ENCODE data around the gene SH3D21. TPM values are rescaled to one million over a fixed set of nuclear protein-coding genes. Genes with fewer than 3 reads are reported as not detected.

Gene SH3D21
- total RNA-seq, 1 experiment from 2014 or later, result 1.4 TPM

DNA sequence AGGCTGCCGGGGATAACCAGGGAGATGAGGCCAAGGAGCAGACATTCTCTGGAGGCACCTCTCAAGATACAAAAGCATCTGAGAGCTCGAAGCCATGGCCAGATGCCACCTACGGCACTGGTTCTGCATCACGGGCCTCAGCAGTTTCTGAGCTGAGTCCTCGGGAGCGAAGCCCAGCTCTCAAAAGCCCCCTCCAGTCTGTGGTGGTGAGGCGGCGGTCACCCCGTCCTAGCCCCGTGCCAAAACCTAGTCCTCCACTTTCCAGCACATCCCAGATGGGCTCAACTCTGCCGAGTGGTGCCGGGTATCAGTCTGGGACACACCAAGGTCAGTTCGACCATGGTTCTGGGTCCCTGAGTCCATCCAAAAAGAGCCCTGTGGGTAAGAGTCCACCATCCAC is 19.4 kb upstream of the SH3D21 start:
- no peaks in the 10 kb centered on the region for H3K4me1 ChIP-seq
- H3K36me3 ChIP-seq, result peaks cover 86% of the 10 kb centered on the region
- no peaks in the 10 kb centered on the region for H3K27me3 ChIP-seq
- H3K27ac ChIP-seq, result no peak overlapping the region
- no peak for DNase-seq
- no peaks in the 10 kb centered on the region for H3K9me3 ChIP-seq (replicated peaks)
- no peak overlapping the region for H3K4me3 ChIP-seq

GRCh38 chr1:36287595-36287994 is 18.6 kb upstream of the SH3D21 start:
- Histone ChIP-seq H3K27me3 (no peaks in the 10 kb centered on the region), H3K36me3 (peaks cover 88% of the 10 kb centered on the region), H3K4me3 (no peak overlapping the region), H3K27ac (no peak overlapping the region), H3K9me3 (replicated peaks) (no peaks in the 10 kb centered on the region), H3K4me1 (no peaks in the 10 kb centered on the region)
- DNase-seq, result no peak

- Histone ChIP-seq H3K27me3 (no peaks in the 10 kb centered on the region), H3K36me3 (peaks cover 86% of the 10 kb centered on the region), H3K4me3 (no peak overlapping the region), H3K27ac (no peak overlapping the region), H3K9me3 (replicated peaks) (no peaks in the 10 kb centered on the region), H3K4me1 (no peaks in the 10 kb centered on the region)
- no peak for DNase-seq
Measured at GRCh38 chr1:36295390-36295789, 10.8 kb upstream of the SH3D21 start.

GRCh38 chr1:36297062-36297461 is 9.1 kb upstream of the SH3D21 start:
- Histone ChIP-seq H3K4me3 (no peak overlapping the region), H3K27me3 (no peaks in the 10 kb centered on the region), H3K36me3 (peaks cover 86% of the 10 kb centered on the region)

GRCh38 chr1:36298640-36299039 is 7.5 kb upstream of the SH3D21 start:
- Histone ChIP-seq H3K4me3 (no peak overlapping the region), H3K27me3 (no peaks in the 10 kb centered on the region), H3K27ac (no peak overlapping the region), H3K9me3 (replicated peaks) (no peaks in the 10 kb centered on the region), H3K4me1 (no peaks in the 10 kb centered on the region), H3K36me3 (peaks cover 89% of the 10 kb centered on the region)
- DNase-seq, result no peak

More at GRCh38 chr1:36297062-36297461, 9.1 kb upstream of the SH3D21 start:
- H3K4me1 ChIP-seq, result no peaks in the 10 kb centered on the region
- DNase-seq, result no peak
- H3K27ac ChIP-seq, result no peak overlapping the region
- no peaks in the 10 kb centered on the region for H3K9me3 ChIP-seq (replicated peaks)

GRCh38 chr1:36300526-36300925 is 5.6 kb upstream of the SH3D21 start:
- Histone ChIP-seq H3K9me3 (replicated peaks) (no peaks in the 10 kb centered on the region), H3K36me3 (peaks cover 88% of the 10 kb centered on the region), H3K4me3 (no peak overlapping the region), H3K27ac (no peak overlapping the region), H3K4me1 (no peaks in the 10 kb centered on the region), H3K27me3 (no peaks in the 10 kb centered on the region)
- no peak for DNase-seq

DNA sequence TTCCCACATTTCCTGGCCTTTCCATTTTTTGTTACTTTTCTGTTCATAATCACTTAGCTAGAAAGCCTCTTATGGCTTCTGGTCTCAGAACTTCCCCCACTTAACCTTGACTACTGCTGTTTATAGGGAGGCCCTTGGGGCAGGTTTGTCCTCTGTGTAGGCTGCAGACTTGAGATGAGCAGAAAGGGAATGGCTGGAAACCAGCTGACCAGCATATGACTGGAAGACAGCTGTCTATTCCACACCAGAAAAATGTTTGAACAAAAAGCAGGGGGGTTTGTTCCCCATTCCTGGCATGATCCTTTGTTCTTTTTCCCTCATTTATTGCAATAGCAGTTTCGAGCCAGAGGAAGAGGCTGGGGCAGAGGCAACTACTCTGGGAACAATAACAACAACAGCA is 4.9 kb upstream of the SH3D21 start:
- H3K27me3 ChIP-seq, result no peaks in the 10 kb centered on the region
- peaks cover 91% of the 10 kb centered on the region for H3K36me3 ChIP-seq
- no peak overlapping the region for H3K4me3 ChIP-seq
- no peak for DNase-seq
- H3K4me1 ChIP-seq, result no peaks in the 10 kb centered on the region
- no peak overlapping the region for H3K27ac ChIP-seq
- no peaks in the 10 kb centered on the region for H3K9me3 ChIP-seq (replicated peaks)

DNA sequence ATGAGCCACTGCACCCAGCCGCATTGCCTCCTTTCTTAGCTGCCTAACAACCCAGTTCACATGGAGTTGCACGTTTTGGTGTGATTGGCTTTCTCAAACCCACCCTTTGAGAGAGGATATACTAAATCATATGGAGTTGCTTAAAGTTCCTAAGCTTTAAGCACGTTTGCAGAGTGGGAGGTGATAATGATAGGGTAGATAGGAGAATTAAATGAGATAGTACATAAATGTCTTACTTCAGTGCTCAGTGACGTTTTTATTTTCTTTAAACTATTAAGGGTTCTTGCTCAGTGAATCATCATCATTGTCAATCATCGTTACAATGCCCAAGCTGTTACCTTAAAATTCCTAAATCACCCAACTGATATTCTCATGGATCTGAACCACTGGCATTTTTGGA is 2.9 kb upstream of the SH3D21 start:
- Histone ChIP-seq H3K36me3 (peaks cover 85% of the 10 kb centered on the region), H3K9me3 (replicated peaks) (no peaks in the 10 kb centered on the region), H3K27ac (no peak overlapping the region), H3K4me1 (no peaks in the 10 kb centered on the region), H3K4me3 (no peak overlapping the region), H3K27me3 (no peaks in the 10 kb centered on the region)
- no peak for DNase-seq

DNA sequence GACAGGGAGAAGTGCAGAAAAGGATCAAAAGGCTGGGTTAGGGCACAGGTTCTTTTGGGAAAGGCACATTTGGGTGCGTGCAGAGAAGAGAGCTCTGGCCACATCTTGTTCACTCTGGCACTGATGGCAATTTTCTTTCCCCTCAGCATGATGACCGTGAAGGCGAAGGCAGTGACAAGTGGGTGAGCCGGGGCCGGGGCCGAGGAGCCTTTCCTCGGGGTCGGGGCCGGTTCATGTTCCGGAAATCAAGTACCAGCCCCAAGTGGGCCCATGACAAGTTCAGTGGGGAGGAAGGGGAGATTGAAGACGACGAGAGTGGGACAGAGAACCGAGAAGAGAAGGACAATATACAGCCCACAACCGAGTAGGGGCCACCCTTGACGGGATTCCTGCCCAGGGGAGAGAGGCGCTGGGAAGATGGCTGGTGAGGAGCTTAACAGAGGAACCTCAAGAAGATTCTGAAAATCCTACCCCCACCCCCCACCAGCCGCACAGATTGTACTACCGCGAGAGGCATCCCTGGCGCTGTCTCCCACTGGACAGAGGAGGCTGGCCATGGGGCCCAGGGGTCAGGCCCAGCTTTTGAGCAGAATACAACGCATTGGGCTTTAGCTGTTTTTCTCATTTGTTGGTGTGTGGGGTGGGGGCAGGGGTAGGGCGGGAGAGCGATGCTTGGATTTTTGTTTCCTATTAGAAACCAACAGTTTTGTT is 2.4 kb upstream of the SH3D21 start:
- Histone ChIP-seq H3K4me3 (no peak overlapping the region), H3K36me3 (peaks cover 82% of the 10 kb centered on the region)
- no peak for DNase-seq

GRCh38 chr1:36304521-36304920 is 1.6 kb upstream of the SH3D21 start:
- Histone ChIP-seq H3K9me3 (replicated peaks) (no peaks in the 10 kb centered on the region), H3K4me3 (no peak overlapping the region), H3K36me3 (peaks cover 79% of the 10 kb centered on the region), H3K27ac (no peak overlapping the region), H3K4me1 (no peaks in the 10 kb centered on the region), H3K27me3 (no peaks in the 10 kb centered on the region)
- DNase-seq, result no peak

More for the DNA sequence above, 2.4 kb upstream of the SH3D21 start:
- Histone ChIP-seq H3K4me1 (no peaks in the 10 kb centered on the region), H3K9me3 (replicated peaks) (no peaks in the 10 kb centered on the region), H3K27ac (no peak overlapping the region), H3K27me3 (no peaks in the 10 kb centered on the region)

DNA sequence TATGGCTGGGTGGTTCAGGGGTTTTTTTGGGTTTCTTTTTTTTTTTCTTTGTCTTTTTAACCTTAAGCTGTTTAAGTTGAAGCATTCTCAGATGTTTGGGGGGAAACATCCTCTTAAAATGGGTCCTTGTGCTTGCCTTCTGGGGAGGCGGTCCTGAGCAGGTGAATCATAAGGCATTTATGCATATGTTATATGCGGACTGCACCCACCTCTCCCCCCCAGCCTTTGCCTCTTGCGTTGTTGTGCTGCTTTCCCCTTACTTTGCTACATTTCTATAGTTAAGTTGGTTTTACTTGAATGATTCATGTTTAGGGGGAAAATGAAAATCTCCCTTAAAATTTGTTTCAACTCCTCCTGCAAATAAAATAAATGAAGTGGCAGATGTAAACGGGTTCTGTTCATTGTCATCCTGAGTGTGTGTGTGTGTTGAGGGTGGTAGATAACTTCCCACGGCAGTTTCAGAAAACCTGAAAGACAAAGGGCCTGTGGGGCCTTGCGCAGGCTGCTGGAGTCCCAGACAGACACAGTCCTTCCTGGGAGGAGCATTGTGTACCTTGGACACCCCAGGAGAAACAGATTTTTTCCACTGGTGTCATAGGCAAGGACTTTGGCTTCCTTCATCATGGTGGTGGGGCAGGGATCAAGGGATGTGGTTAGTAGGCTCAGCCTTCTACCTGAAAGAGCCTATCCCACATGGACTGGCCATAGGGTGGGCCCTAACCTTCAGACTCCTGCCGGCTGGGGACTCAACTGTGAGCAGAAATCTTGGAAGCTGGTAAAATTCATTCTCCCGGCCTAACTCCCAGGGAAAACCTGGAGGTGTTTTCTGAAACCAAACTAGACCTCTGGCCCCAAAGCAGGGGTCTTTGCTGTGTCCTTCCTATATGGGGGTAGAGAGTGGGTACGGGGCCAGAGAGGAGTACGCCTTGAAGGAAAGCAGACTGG is 926 bp upstream of the SH3D21 start:
- H3K9me3 ChIP-seq (replicated peaks), result no peaks in the 10 kb centered on the region
- no peaks in the 10 kb centered on the region for H3K27me3 ChIP-seq
- no peaks in the 10 kb centered on the region for H3K4me1 ChIP-seq
- no peak for DNase-seq
- peaks cover 72% of the 10 kb centered on the region for H3K36me3 ChIP-seq
- no peak overlapping the region for H3K27ac ChIP-seq
- H3K4me3 ChIP-seq, result no peak overlapping the region

DNA sequence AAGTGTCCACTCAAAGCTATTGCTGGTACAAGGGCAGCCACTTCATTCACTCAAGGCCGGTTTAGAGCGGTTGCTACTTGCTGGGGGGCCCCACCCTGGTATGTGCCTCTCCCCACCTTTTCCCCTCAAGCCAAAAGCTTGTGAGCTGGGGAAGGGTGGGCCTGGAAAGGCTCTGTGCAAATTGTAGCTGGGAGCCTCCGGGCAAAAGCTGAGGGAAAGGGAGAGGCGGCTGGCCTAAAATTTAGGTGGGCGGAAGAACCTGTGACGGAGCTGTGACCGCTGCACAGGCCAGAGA is 306 bp upstream of the SH3D21 start:
- Histone ChIP-seq H3K9me3 (replicated peaks) (no peaks in the 10 kb centered on the region), H3K27ac (no peak overlapping the region), H3K4me3 (no peak overlapping the region), H3K36me3 (peaks cover 65% of the 10 kb centered on the region), H3K27me3 (no peaks in the 10 kb centered on the region), H3K4me1 (no peaks in the 10 kb centered on the region)
- no peak for DNase-seq

- Histone ChIP-seq H3K4me3 (no peak overlapping the region), H3K27me3 (no peaks in the 10 kb centered on the region), H3K36me3 (peaks cover 61% of the 10 kb centered on the region), H3K27ac (no peak overlapping the region), H3K9me3 (replicated peaks) (no peaks in the 10 kb centered on the region), H3K4me1 (no peaks in the 10 kb centered on the region)
- DNase-seq, result no peak
Measured at GRCh38 chr1:36306902-36307456, 811 bp downstream of the SH3D21 start.

- H3K36me3 ChIP-seq, result peaks cover 62% of the 10 kb centered on the region
- DNase-seq, result no peak
- H3K4me3 ChIP-seq, result no peak overlapping the region
- no peaks in the 10 kb centered on the region for H3K27me3 ChIP-seq
- no peaks in the 10 kb centered on the region for H3K9me3 ChIP-seq (replicated peaks)
- H3K4me1 ChIP-seq, result no peaks in the 10 kb centered on the region
- no peak overlapping the region for H3K27ac ChIP-seq
Measured at GRCh38 chr1:36307601-36308330, 1.6 kb downstream of the SH3D21 start.

- no peaks in the 10 kb centered on the region for H3K27me3 ChIP-seq
- DNase-seq, result no peak
- no peak overlapping the region for H3K27ac ChIP-seq
- no peak overlapping the region for H3K4me3 ChIP-seq
- no peaks in the 10 kb centered on the region for H3K4me1 ChIP-seq
- H3K9me3 ChIP-seq (replicated peaks), result no peaks in the 10 kb centered on the region
- peaks cover 54% of the 10 kb centered on the region for H3K36me3 ChIP-seq
Measured at GRCh38 chr1:36309397-36309796, 3.2 kb downstream of the SH3D21 start.
